Upper lobe of left lung (tissue), 4 donors: ENCODE results near the gene FRMD5.

Experiments used
- CTCF ChIP-seq, 6 experiments: fragments of 450-650 bp in 4 of 6; fragments of 200-600 bp in 2 of 6; sonication (generic) in 2 of 6; IDR thresholded peaks; one replicate each; pipeline ENCODE4 v1.5.1; 2016 to 2019; ENCODE audit warnings: antibody characterized with exemption in 6 of 6
- EP300 ChIP-seq, 4 donors: sonication (generic); formaldehyde crosslinking; IDR thresholded peaks; one replicate each; pipeline ENCODE4 v1.5.1; 2017; ENCODE audit warnings: antibody characterized with exemption in 4 of 4, control low read depth in 2 of 4
- POLR2A ChIP-seq, 4 donors: fragments of 450-650 bp; IDR thresholded peaks; one replicate each; pipeline ENCODE4 v1.5.1; 2016 to 2017; ENCODE audit warnings: antibody characterized with exemption in 4 of 4, mild to moderate bottlenecking in 2 of 4

GRCh38 chr15:43975770-43976169 lies 219.3 kb downstream of the FRMD5 start:
- no peak for TF ChIP-seq POLR2A (IDR thresholded peaks at IDR 0.05)
- no peak for TF ChIP-seq CTCF (IDR thresholded peaks at IDR 0.05)
- TF ChIP-seq EP300 (IDR thresholded peaks at IDR 0.05): no peak
